H4 (cell line): Measurements from ENCODE around the gene COL16A1. TPM values are rescaled to one million over a fixed set of nuclear protein-coding genes. Genes with fewer than 3 reads are reported as not detected.

ENCODE experiments used
- DNase-seq: peaks from one replicate; pipeline ENCODE4 v3.0.0-alpha.2; 2015; ENCODE audit warnings: low spot score
- total RNA-seq: library from RNA; depleted of rRNA; stranded (reverse); fragments of >200 nt; shearing (Covaris generic); gene quantifications from 2 replicates; pipeline ENCODE4 v1.2.3, GENCODE V29; 2014; rRNA removed

COL16A1 gene
- 9.2 and 12.2 TPM in 2 replicates for total RNA-seq

- DNase-seq, result peak; percentile 45
Measured at GRCh38 chr1:31703431-31704270, at the start of gene COL16A1. Gene COL16A1, minus strand, starts transcription at chr1:31704017. Its CDS starts 1,824 bp downstream, at chr1:31702193.

- no peak for DNase-seq
Measured at GRCh38 chr1:31752952-31753475, 49.2 kb upstream of the COL16A1 start.

- no peak for DNase-seq
Measured at GRCh38 chr1:31752258-31752657, 48.4 kb upstream of the COL16A1 start.

GRCh38 chr1:31751822-31752241 lies 48.0 kb upstream of the COL16A1 start:
- DNase-seq, result no peak

- peak; percentile 43 for DNase-seq
Measured at GRCh38 chr1:31750858-31751510, 47.2 kb upstream of the COL16A1 start.

- DNase-seq, result no peak
Measured at GRCh38 chr1:31749785-31750735, 46.2 kb upstream of the COL16A1 start.

GRCh38 chr1:31748365-31748764 lies 44.5 kb upstream of the COL16A1 start:
- DNase-seq, result no peak

GRCh38 chr1:31747304-31747703 lies 43.5 kb upstream of the COL16A1 start:
- DNase-seq, result no peak

- DNase-seq, result no peak
Measured at GRCh38 chr1:31746687-31747086, 42.9 kb upstream of the COL16A1 start.

- peak; percentile 23 for DNase-seq
Measured at GRCh38 chr1:31745946-31746670, 42.3 kb upstream of the COL16A1 start.

- DNase-seq, result peak; percentile 33
Measured at GRCh38 chr1:31745096-31745945, 41.5 kb upstream of the COL16A1 start.

- no peak for DNase-seq
Measured at GRCh38 chr1:31744165-31744888, 40.5 kb upstream of the COL16A1 start.

- DNase-seq, result no peak
Measured at GRCh38 chr1:31742462-31743212, 38.8 kb upstream of the COL16A1 start.

- DNase-seq, result no peak
Measured at GRCh38 chr1:31739346-31739745, 35.5 kb upstream of the COL16A1 start.

- no peak for DNase-seq
Measured at GRCh38 chr1:31736675-31737074, 32.9 kb upstream of the COL16A1 start.

GRCh38 chr1:31735571-31735970 lies 31.8 kb upstream of the COL16A1 start:
- no peak for DNase-seq

GRCh38 chr1:31734582-31735107 lies 30.8 kb upstream of the COL16A1 start:
- DNase-seq, result no peak
